ENCODE data around the gene EPS8L3. TPM values are rescaled to one million over a fixed set of nuclear protein-coding genes. Genes with fewer than 3 reads are reported as not detected.
A peak's percentile ranks its signal among the peaks of the same experiment; 100 is the strongest.

Gene EPS8L3
- total and polyA plus RNA-seq, 2 of the 8 experiments (the other 6 are each of a cell fraction or from before 2014, with no cell fraction given), result not detected

DNA sequence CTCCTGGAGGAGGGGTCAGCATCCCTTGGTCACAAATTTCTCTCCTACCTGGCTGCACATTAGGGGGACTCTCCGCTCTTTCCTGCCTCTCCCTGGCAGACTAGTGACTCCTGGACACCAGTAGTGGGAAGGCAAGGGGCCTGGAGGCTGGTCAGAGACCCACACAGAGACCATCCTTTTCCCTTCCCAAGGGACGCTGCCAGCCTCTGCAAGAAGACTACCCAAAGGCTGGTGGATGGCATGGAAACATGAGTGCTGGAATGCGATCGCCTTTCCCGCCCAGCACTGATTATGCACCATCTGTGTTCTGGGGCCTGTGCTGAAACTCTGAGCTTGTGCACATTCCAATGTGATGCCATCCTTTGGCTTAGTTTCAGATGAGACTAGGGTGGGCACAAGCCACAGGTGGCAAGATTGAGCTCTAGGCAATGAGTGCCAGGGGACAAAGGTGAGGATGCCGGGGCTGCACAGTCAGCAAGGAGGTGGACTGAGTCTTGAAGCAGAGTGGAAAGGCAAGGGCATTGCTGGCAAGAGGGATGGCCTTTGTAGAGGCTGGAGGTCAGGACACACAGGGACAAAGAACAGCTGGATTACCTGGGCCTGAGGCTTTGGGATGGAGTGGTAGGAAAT is 12.6 kb upstream of the EPS8L3 start:
- no peak overlapping the region for H3K14ac ChIP-seq (ENCODE audit: insufficient read length)
- FAIRE-seq (no peak), DNase-seq (ENCODE audit: low read depth in 1 of 2, low spot score in 2 of 2) (no peak)
- peaks cover 0 to 4% (median 0%) of the 10 kb centered on the region in 4 experiments; a peak in 1 of 7 replicates for H3K4me1 ChIP-seq (replicated peaks in 1 of 4; ENCODE audit: control insufficient read depth in 3 of 4, insufficient read depth in 4 of 4, low read length in 3 of 4)
- no peak overlapping the region for H3K4me3 ChIP-seq (ENCODE audit: extremely low read depth in 1 of 4, insufficient read depth in 2 of 4, low read depth in 3 of 4, low read length in 4 of 4)
- no peak overlapping the region for H3K18ac ChIP-seq (ENCODE audit: extremely low read depth, low read length)
- no peak overlapping the region for H3K4me2 ChIP-seq (ENCODE audit: insufficient read depth in 1 of 2, low read depth in 2 of 2, low read length in 2 of 2)
- no peaks in the 10 kb centered on the region; a peak in 2 of 7 replicates for H3K27me3 ChIP-seq (replicated peaks in 1 of 4; ENCODE audit: control insufficient read depth in 3 of 4, extremely low read depth in 1 of 4, insufficient read depth in 3 of 4, low read length in 3 of 4)
- ChIA-PET POLR2A (ENCODE audit: partially characterized antibody) (interaction anchor here (0.7 to 2.3 kb wide), 2 partner anchors 101 to 208 kb away, joined by 3 to 10 read pairs; partner anchors contain the start of gene AHCYL1), CTCF (ENCODE audit: partially characterized antibody) (interaction anchor here (0.7 to 27.2 kb wide), 61 partner anchors 12 to 340 kb away, joined by 3 to 700 read pairs (median 5); partner anchors contain the start of genes AHCYL1 and EPS8L3)
- no peaks in the 10 kb centered on the region for H3K36me3 ChIP-seq (ENCODE audit: control insufficient read depth in 2 of 4, insufficient read depth in 4 of 4, low read length in 3 of 4)
- no peaks in the 10 kb centered on the region for H3K23me2 ChIP-seq (ENCODE audit: low read depth, low read length)
- H2BK5ac ChIP-seq (ENCODE audit: low read depth, low read length), result no peak overlapping the region; the same call in 1 of the 2 replicates
- H4K5ac ChIP-seq (ENCODE audit: insufficient read length, low read depth, low read length), result no peak overlapping the region
- TF ChIP-seq TAF1 (IDR thresholded peaks at IDR 0.05; ENCODE audit: low read depth, low read length) (no peak), GTF2F1 (IDR thresholded peaks at IDR 0.05; ENCODE audit: borderline replicate concordance, low read depth, low read length) (no peak), HDAC2 (IDR thresholded peaks at IDR 0.05; ENCODE audit: borderline replicate concordance in 1 of 2, low read depth in 2 of 2, low read length in 2 of 2) (no peak), BACH1 (IDR thresholded peaks at IDR 0.05; ENCODE audit: low read length) (no peak), CHD1 (IDR thresholded peaks at IDR 0.05; ENCODE audit: low read depth, low read length) (no peak)
- TF ChIP-seq, protein P1, sequence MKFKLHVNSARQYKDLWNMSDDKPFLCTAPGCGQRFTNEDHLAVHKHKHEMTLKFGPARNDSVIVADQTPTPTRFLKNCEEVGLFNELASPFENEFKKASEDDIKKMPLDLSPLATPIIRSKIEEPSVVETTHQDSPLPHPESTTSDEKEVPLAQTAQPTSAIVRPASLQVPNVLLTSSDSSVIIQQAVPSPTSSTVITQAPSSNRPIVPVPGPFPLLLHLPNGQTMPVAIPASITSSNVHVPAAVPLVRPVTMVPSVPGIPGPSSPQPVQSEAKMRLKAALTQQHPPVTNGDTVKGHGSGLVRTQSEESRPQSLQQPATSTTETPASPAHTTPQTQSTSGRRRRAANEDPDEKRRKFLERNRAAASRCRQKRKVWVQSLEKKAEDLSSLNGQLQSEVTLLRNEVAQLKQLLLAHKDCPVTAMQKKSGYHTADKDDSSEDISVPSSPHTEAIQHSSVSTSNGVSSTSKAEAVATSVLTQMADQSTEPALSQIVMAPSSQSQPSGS (IDR thresholded peaks at IDR 0.05; ENCODE audit: low read length), result no peak
- no peak overlapping the region for H4K8ac ChIP-seq (ENCODE audit: extremely low read depth, insufficient read depth, low read length)
- H3K9me3 ChIP-seq (ENCODE audit: insufficient read depth in 2 of 2, low read depth in 1 of 2, low read length in 1 of 2), result peaks cover 7 to 8% of the 10 kb centered on the region in 2 experiments; a peak in 3 of 4 replicates
- H4K20me1 ChIP-seq (replicated peaks in 1 of 2; ENCODE audit: control insufficient read depth in 1 of 2, insufficient read depth in 2 of 2, low read length in 2 of 2), result no peaks in the 10 kb centered on the region
- H2AK5ac ChIP-seq (ENCODE audit: low read depth, low read length), result no peak overlapping the region
- H3K27ac ChIP-seq (ENCODE audit: low read depth, low read length), result no peak overlapping the region
- 0 out of 2 replicates have a peak overlapping the region, but pooled peaks have one; percentile 58 for H2AFZ ChIP-seq (ENCODE audit: low read length)
- no peak overlapping the region for H2BK120ac ChIP-seq (replicated peaks; ENCODE audit: low read depth, low read length)
- no peak overlapping the region; the same call in 1 of the 2 replicates for H2BK12ac ChIP-seq (ENCODE audit: low read depth, low read length)
- no peak overlapping the region for H3K56ac ChIP-seq (replicated peaks; ENCODE audit: insufficient read length, low read depth, low read length)
- no peaks in the 10 kb centered on the region for H3K79me1 ChIP-seq (ENCODE audit: low read depth, low read length)
- H3K79me2 ChIP-seq (ENCODE audit: control insufficient read depth in 1 of 2, insufficient read depth in 2 of 2, low read length in 2 of 2), result no peaks in the 10 kb centered on the region
- H3K4ac ChIP-seq (replicated peaks; ENCODE audit: insufficient read length, low read depth, low read length), result no peak overlapping the region
- no peak overlapping the region for H4K91ac ChIP-seq (replicated peaks; ENCODE audit: insufficient read length, low read length)
- H2BK15ac ChIP-seq (ENCODE audit: low read length), result no peak overlapping the region
- 87% methylated on average over 6 of the region's 6 CpGs; no CpG with 5 or more reads in 1 of the 2 experiments for WGBS, 2 experiments (ENCODE audit: extremely low coverage in 1 of 2, insufficient coverage in 1 of 2, insufficient read length in 1 of 2, insufficient replicate concordance in 2 of 2, low coverage in 1 of 2, low lambda C conversion rate in 2 of 2, missing lambda C conversion rate in 1 of 2)
- no peak overlapping the region for H3K23ac ChIP-seq (ENCODE audit: insufficient read length)
- H2BK20ac ChIP-seq (ENCODE audit: low read length), result no peak overlapping the region
- H3K9ac ChIP-seq (replicated peaks in 1 of 4; ENCODE audit: extremely low read depth in 1 of 4, low read depth in 3 of 4, low read length in 3 of 4), result no peak overlapping the region

Measured in H1 (cell line).